MG63 (cell line): ENCODE results near the gene IVD. TPM values are rescaled to one million over a fixed set of nuclear protein-coding genes. Genes with fewer than 3 reads are reported as not detected.

Source experiments
- DNase-seq: peaks from one replicate; pipeline ENCODE4 v3.0.0-alpha.2; 2020
- H3K27me3 ChIP-seq: fragments of 250-450 bp; sonication (Bioruptor Pico); 2 replicates; pipeline ENCODE4 v1.5.1; 2020; ENCODE audit warnings: mild to moderate bottlenecking, moderate library complexity
- H3K36me3 ChIP-seq: fragments of 250-450 bp; sonication (Bioruptor Pico); 2 replicates; pipeline ENCODE4 v1.5.1; 2020; ENCODE audit warnings: mild to moderate bottlenecking, moderate library complexity
- H3K4me3 ChIP-seq: fragments of 250-450 bp; sonication (Bioruptor Pico); 2 replicates; pipeline ENCODE4 v1.5.1; 2020; ENCODE audit warnings: mild to moderate bottlenecking, moderate library complexity
- H3K9me3 ChIP-seq: fragments of 250-450 bp; sonication (Bioruptor Pico); 2 replicates; pipeline ENCODE4 v1.5.1; 2020; ENCODE audit warnings: mild to moderate bottlenecking, moderate library complexity
- total RNA-seq: library from RNA; depleted of rRNA; stranded (reverse); fragments of >200 nt; shearing (Covaris generic); gene quantifications from 2 replicates; pipeline ENCODE4 v1.2.3, GENCODE V29; 2014; ENCODE audit warnings: low replicate concordance

Gene IVD
- total RNA-seq, 1 experiment from 2014 or later = 43.7 TPM

DNA sequence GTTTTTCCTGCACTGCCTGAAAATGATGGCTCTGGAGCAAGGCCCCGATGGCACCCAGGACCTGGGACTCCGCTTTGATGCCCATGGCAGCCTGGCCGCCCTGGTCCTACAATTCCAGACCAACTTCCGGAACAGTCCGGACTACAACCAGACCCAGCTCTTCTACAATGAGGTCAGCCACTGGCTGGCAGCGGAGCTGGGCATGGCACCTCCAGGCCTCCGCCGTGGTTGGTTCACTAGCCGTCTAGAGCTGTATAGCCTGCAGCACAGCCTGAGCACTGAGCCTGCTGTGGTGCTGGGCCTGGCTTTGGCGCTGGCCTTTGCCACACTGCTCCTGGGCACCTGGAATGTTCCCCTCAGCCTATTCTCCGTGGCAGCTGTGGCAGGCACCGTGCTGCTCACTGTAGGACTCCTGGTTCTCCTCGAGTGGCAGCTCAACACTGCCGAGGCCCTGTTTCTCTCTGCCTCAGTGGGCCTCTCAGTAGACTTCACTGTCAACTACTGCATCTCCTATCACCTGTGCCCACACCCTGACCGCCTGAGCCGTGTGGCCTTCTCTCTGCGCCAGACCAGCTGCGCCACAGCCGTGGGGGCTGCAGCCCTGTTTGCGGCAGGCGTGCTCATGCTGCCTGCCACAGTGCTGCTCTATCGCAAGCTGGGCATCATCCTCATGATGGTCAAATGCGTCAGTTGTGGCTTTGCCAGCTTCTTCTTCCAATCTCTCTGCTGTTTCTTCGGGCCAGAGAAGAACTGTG, 36.7 kb upstream of the IVD start:
- H3K36me3 ChIP-seq = no peaks in the 10 kb centered on the region
- H3K4me3 ChIP-seq = no peak overlapping the region
- no peaks in the 10 kb centered on the region for H3K27me3 ChIP-seq
- DNase-seq = no peak
- H3K9me3 ChIP-seq = no peaks in the 10 kb centered on the region

DNA sequence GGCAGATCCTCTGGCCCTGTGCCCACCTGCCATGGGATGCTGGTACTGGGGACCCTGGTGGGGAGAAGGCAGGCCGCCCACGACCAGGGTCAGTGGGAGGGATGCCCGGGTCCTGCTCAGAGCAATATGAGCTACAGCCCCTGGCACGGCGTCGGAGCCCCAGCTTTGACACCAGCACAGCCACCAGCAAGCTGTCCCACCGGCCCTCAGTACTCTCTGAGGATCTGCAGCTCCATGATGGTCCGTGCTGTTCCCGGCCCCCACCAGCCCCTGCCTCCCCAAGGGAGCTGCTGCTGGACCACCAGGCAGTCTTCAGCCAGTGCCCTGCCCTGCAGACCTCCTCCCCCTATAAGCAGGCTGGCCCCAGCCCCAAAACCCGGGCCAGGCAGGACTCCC, 36.1 kb upstream of the IVD start:
- Histone ChIP-seq H3K36me3 (no peaks in the 10 kb centered on the region), H3K9me3 (no peaks in the 10 kb centered on the region), H3K4me3 (no peak overlapping the region), H3K27me3 (no peaks in the 10 kb centered on the region)
- no peak for DNase-seq

DNA sequence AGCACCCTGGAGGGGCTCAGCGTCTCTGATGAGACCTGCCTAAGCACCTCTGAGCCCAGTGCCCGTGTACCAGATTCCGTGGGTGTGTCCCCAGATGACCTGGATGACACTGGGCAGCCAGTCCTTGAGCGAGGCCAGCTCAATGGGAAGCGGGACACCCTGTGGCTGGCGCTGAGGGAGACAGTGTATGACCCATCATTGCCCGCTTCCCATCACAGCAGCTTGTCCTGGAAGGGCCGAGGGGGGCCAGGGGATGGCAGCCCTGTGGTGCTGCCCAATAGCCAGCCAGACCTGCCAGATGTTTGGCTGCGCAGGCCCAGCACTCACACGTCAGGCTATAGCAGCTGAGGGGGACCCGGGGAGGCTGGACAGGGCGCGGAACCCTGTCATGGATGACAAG, 35.6 kb upstream of the IVD start:
- H3K27me3 ChIP-seq = no peaks in the 10 kb centered on the region
- no peaks in the 10 kb centered on the region for H3K9me3 ChIP-seq
- H3K4me3 ChIP-seq = no peak overlapping the region
- no peaks in the 10 kb centered on the region for H3K36me3 ChIP-seq
- DNase-seq = no peak

DNA sequence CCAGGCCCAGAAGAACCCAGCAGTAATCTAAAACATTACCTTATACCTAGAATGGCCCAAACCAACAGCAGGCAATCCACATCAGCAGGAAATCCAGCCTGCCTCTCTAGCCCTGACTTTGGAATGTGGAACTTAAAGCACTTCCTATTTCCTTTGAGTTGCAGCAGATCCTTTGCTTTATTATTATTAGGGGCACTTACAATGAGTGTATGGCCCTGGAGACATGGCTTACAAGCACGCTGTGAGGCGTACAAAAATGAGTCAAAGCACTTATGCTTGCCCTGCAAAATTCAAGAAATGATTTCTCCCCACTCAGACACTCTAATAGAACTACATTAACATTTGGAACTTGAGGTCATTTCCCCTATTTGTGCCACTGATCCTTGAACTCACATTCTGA, 32.6 kb upstream of the IVD start:
- Histone ChIP-seq H3K36me3 (no peaks in the 10 kb centered on the region), H3K4me3 (no peak overlapping the region), H3K27me3 (no peaks in the 10 kb centered on the region), H3K9me3 (no peaks in the 10 kb centered on the region)
- no peak for DNase-seq

DNA sequence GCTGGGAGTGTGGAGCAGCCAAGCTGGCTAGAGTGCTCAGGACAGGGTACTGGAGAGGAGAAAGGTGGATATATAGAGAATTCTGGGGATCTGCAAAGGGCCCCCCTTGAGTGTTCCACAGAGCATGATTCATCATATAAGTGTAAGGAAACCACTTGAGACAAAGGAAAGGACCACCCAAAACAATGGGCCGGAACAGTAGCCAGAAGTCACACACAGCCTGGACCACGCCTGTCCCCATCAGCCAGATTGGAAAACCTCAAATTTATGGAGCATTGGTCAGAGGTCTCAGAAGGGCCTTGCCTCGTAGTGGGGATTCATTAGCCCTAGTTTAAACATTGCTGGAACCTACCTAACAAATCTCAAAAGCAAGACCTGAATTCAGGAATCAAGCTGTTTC, 28.0 kb upstream of the IVD start:
- Histone ChIP-seq H3K27me3 (no peaks in the 10 kb centered on the region), H3K36me3 (no peaks in the 10 kb centered on the region), H3K9me3 (peaks cover 9% of the 10 kb centered on the region), H3K4me3 (no peak overlapping the region)
- DNase-seq = no peak

DNA sequence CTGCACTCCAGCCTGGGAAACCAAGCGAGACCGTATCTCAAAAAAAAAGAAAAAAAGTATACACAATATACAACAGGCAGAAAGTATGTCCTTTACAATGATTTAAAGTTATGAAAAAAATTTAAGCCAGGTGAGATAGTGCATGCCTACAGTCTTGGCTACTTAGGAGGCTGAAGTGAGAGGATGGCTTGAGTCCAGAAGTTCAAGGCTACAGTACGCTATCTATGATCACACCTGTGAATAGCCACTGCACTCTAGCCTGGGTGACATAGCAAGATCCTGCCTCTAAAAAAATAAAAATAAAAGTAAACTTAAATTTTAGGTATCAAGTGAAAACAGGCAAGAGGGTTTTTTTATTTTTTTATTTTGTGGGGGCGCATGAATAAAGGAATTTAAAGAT, 26.2 kb upstream of the IVD start:
- DNase-seq = no peak
- H3K27me3 ChIP-seq = no peaks in the 10 kb centered on the region
- H3K4me3 ChIP-seq = no peak overlapping the region
- peaks cover 9% of the 10 kb centered on the region for H3K9me3 ChIP-seq
- H3K36me3 ChIP-seq = no peaks in the 10 kb centered on the region

DNA sequence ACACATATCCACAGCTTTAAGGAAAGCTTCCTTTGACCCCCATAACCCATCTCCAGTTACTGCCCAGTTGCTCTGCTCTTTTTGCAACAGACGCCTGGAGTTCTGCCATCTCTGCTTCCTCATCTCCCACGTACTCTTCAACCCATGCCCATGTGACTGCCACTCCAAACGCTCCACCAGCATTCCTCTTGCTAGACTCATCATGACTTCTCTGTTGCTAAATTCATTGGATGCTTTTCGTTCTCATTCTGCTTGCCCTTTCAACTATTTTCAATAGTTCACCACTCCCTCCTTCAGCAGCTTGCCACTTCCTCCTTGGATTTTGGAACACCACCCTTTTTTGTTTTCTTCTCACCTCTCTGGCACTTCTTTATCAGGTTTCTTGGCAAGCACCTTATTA, 25.7 kb upstream of the IVD start:
- Histone ChIP-seq H3K27me3 (no peaks in the 10 kb centered on the region), H3K9me3 (peaks cover 9% of the 10 kb centered on the region), H3K36me3 (no peaks in the 10 kb centered on the region; the same call in 1 of the 2 replicates), H3K4me3 (no peak overlapping the region)
- peak; percentile 91 for DNase-seq

DNA sequence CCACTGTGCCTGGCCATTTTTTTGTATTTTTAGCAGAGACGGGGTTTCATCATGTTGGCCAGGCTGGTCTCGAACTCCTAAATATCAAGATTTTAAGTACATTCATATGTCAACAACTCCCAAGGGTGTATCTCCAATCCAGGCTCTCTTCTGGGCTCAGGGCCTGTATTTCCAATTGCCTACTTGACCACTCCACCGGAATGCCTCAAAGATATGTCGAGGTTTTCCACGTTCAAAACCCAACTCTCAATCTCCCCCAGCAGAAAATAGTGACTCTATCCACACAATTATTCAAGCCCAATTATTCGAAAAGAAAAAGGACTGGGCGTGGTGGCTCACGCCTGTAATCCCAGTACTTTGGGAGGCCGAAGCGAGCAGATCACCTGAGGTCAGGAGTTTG, 25.0 kb upstream of the IVD start:
- Histone ChIP-seq H3K36me3 (peaks cover 6% of the 10 kb centered on the region), H3K4me3 (no peak overlapping the region), H3K27me3 (no peaks in the 10 kb centered on the region), H3K9me3 (peaks cover 9% of the 10 kb centered on the region)
- DNase-seq = no peak

DNA sequence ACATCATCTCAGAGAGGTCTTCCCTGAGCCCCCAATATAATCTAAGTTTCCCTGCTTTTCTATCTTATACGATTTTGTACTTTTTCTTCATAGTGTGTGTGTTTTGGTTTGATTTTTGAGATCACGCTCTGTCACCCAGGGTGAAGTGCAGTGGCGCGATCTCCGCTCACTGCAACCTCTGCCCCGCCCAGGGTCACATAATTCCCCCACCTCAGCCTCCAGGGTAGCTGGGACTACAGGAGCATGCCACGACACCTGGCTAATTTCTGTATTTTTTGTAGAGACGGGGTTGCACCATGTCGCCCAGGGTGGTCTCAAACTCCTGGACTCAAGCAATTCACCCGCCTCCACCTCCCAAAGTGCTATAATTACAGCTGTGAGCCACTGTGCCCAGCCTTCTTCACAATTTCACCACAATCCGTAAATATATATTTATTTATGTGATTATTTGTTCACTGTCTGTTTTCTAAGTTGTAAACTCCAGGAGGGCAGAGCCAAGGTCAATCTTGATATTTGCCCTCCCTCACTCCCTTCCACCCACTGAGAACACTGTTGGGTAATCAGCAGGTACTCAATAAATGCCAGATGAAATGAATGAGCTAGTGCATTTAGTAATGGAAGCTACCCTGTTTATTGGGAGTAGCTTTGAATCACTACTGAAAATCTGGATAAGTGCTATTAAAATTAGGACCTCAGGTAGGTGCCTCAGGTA, 23.6 kb upstream of the IVD start:
- peak overlapping the region; percentile 79 for H3K4me3 ChIP-seq
- H3K9me3 ChIP-seq = peaks cover 9% of the 10 kb centered on the region
- peaks cover 19% of the 10 kb centered on the region for H3K36me3 ChIP-seq
- DNase-seq = no peak
- no peaks in the 10 kb centered on the region for H3K27me3 ChIP-seq

DNA sequence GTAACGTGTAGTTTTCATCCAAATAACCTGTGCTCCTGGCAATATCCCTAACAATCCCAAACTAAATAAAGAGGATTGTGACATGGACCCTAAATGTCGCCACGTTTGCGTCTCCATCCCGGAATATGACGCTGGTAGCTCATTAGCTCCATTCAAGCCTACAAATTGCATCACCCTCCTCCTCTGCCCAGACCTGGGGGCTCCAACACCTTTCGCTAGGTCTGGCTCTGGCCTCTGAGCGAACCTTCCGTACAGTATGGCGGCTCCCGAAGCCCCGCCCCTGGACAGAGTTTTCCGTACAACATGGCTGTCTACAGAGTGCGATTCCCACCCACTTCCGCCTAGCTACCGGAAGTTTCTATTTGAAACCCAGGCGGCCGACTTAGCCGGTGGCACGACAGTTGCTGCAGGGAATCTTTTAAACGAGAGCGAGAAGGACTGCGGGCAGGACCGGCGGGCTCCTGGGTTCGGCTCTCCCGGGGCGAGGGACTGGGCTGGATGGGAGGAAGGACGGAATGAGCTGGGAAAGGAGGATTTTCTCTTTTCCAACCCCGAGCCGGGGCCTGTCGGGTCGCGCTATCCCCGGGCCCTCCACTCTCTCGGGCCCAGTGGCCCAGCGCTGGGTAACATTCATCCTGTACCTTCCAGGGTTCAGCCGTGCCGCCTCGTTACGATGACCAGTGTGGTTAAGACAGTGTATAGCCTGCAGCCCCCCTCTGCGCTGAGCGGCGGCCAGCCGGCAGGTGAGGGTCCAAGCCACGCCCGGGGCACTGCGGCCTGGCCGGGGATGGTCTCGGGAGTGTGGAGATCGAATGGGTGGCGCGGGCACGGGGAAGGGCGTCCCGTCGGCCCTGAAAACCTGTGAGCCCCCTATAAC, 22.8 kb upstream of the IVD start, which contains the start of gene KNSTRN:
TSS of gene KNSTRN (plus strand) at position 142 of the 877 bp plus-strand sequence. CDS start at position 257, 115 bp downstream.
- Histone ChIP-seq H3K27me3 (no peaks in the 10 kb centered on the region), H3K9me3 (peaks cover 9% of the 10 kb centered on the region), H3K36me3 (peaks cover 28% of the 10 kb centered on the region), H3K4me3 (peak within 1 kb of the TSS; percentile 79)
- peak; percentile 90 for DNase-seq

DNA sequence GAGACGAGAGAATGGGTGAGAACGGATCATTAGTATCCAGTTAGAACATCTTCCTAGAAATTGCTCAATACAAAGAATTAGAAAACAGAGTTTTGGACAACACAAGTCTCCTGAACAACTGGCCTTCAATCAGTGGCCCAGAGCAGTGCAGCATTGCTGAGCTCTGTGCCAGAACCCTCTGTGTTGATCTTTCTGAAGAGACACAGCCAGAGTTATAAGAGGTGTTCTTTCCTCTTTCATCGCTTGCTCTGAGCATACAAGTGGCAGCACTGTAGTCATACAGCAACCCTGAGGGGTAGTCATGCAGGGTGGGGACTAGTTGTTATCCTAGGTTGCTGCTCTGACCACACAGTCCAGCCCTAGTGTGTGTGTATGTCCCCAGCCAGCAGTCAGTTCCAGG, 19.1 kb upstream of the IVD start:
- DNase-seq = no peak
- Histone ChIP-seq H3K27me3 (no peaks in the 10 kb centered on the region), H3K4me3 (no peak overlapping the region), H3K9me3 (no peaks in the 10 kb centered on the region), H3K36me3 (peaks cover 45% of the 10 kb centered on the region)

DNA sequence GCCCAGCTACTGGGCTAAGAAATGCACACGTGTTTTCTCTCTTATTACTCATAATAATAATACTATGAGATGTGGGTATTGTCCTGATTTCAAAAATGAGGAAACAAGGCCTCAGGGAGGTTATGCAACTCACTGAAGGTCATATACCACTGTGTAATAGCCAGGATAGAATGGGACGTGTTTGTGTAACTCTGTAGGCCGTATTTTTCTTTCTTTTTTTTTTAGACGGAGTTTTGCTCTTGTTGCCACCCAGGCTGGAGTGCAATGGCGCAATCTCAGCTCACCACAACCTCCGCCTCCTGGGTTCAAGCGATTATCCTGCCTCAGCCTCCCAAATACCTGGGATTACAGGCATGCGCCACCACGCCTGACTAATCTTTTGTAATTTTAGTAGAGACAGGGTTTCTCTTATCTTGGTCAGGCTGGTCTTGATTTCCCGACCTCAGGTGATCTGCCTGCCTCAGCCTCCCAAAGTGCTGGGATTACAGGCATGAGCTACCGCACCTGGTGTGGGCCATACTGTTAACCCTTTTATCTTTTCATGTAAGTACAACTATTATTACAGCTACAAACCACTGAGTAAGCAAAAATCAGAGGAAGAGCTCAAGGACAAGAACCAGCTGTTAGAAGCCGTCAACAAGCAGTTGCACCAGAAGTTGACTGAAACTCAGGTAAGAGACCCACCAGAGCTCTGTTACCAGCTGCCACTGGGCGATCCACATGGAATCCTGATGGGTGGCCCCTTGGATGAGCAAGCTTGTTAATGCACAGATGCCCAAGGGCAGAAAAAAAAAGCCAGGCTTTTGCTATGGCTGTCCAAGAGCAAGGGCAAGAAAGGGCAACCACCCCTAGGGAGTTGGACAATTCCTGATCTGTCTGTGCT, 16.4 kb upstream of the IVD start:
- Histone ChIP-seq H3K36me3 (peaks cover 65% of the 10 kb centered on the region), H3K9me3 (no peaks in the 10 kb centered on the region), H3K4me3 (no peak overlapping the region), H3K27me3 (no peaks in the 10 kb centered on the region)
- DNase-seq = no peak

DNA sequence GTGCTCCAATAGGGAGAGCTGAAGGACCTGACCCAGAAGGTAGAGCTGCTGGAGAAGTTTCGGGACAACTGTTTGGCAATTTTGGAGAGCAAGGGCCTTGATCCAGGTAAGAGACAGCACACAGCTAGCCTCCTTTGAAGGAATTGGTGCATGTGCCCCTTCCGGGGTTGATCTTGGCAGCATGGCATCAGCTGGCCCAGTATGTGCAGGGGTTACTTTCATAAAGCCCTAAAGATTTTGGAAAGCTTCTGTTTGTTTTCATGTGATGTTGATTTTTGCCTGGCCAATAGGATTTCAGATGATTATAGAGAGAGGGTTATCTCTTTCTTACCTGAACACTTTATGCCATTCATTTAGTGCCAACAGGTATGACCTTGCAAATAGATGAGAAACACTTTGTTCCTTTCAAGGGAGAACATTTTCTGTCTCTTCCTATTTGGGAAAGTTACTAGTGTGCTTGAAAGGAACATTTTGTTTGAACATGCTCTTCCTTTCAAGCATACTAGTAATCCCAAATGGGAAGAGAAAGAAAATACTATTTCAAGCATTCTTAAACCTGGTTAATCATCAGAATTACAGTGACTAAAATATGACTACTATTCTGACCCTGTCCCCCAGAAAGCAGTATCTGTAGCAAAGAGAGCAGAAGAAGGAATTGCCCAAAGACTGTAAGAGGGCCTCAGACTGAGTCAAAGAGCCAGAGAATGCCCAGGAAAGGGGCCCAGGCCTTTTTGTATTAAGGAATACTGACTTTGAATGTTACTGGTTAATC, 15.6 kb upstream of the IVD start:
- no peak for DNase-seq
- Histone ChIP-seq H3K36me3 (peaks cover 67% of the 10 kb centered on the region), H3K9me3 (no peaks in the 10 kb centered on the region), H3K27me3 (no peaks in the 10 kb centered on the region), H3K4me3 (no peak overlapping the region)

DNA sequence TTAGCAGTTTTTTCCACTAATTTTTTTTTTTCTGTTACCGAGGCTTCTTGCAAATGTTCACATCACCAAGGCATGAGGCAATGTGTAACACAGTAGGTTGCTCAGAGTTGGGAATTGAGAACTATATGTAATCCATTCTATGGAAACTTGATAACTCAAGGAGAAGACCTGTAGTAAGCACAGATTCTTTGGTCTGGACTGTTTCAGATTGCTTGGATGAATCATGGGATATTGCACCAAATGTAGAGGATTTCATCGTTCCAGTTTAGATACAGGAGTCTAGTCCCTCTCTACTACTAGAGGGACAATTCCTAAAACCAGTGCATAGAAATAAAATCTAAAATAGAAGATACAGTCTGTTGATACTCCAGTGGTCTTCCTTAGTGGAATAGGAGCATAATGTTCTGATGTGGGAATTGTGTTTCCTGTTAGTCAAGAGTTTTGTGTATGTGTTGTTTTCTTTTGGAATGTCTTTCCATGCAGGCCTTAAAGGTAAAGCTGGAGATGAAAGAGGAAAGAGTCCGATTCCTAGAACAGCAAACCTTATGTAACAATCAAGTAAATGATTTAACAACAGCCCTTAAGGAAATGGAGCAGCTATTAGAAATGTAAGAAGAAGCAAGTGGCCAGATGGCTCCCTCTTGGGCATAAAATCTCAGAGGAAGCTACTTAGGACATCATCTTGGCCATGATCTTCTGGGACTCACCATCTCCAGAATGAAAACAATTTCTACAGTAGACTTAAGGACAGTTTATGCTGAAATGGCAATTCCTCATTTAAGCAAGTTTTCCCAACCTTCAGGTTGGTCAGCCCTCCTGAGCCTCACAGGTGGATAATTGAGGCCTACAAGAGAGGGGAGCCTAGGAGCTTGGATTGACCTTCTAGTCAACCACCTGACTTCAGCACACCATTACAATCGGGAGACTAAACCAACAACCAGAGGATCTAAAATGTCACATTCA, 12.3 kb upstream of the IVD start:
- Histone ChIP-seq H3K4me3 (no peak overlapping the region), H3K27me3 (no peaks in the 10 kb centered on the region), H3K9me3 (no peaks in the 10 kb centered on the region), H3K36me3 (peaks cover 36% of the 10 kb centered on the region)
- DNase-seq = no peak
